ENCODE measurements around the gene GZMM. TPM values are rescaled to one million over a fixed set of nuclear protein-coding genes. Genes with fewer than 3 reads are reported as not detected.

GZMM gene
- total RNA-seq, 4 donors from 2014 or later: 0.50 to 0.58 TPM; not detected in 2

DNA sequence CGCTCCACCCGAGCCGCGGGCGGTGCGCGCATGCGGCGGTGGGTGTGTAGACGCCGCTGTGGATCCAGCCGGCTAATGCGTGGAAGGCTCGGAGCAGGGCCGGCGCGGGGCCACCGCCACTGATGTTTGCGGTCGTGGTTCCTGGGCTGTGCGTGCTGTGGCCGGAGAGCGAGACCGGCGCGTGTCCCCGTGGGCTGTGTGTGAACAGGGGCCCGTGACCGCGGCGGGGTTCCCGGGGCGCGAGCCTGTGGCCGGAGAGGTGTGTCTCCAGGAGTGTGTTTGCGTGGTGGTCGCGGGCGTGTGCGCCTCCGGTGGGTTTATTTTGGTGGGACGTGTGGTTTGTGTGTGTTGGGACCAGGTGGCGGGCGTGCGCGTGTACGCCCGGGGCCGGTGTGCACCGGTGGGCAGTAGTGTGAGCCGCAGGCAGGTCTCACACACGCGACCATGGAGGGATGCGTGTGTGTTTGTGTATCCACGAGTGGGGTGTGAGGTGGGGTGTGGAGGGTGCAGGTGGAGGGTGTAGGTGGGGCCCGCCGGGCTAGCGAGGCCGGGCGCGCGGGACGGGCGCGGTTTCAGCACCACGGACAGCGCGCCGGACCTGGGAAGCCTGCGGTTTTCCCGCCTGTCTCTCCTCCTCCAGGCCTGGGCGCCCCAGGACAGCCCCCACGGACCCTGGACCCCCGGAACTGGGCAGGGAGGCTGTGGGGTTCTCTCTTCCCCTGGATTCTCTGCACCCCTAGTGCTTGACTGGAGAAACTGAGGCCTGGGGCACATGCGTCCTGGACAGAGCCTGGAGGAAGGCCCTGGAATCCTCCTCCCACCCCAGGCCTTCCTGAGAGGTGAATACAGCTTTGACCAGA lies 47.5 kb downstream of the GZMM start:
- H3K27me3 ChIP-seq: peaks cover 12 to 93% (median 35%) of the 10 kb centered on the region in 4 donors
- H3K4me3 ChIP-seq: no peak overlapping the region
- DNase-seq (ENCODE audit: extremely low spot score): no peak
- H3K9me3 ChIP-seq: no peaks in the 10 kb centered on the region
- H3K27ac ChIP-seq (replicated peaks in 1 of 4): no peak overlapping the region
- 30% methylated on average over 47 of the region's 75 CpGs for WGBS
- peaks cover 21 to 36% (median 29%) of the 10 kb centered on the region in 4 donors for H3K4me1 ChIP-seq
- TF ChIP-seq EP300 (IDR thresholded peaks at IDR 0.05) (no peak), POLR2AphosphoS5 (IDR thresholded peaks at IDR 0.05) (no peak), POLR2A (IDR thresholded peaks at IDR 0.05; ENCODE audit: low read depth) (no peak)
- TF ChIP-seq, protein P1, sequence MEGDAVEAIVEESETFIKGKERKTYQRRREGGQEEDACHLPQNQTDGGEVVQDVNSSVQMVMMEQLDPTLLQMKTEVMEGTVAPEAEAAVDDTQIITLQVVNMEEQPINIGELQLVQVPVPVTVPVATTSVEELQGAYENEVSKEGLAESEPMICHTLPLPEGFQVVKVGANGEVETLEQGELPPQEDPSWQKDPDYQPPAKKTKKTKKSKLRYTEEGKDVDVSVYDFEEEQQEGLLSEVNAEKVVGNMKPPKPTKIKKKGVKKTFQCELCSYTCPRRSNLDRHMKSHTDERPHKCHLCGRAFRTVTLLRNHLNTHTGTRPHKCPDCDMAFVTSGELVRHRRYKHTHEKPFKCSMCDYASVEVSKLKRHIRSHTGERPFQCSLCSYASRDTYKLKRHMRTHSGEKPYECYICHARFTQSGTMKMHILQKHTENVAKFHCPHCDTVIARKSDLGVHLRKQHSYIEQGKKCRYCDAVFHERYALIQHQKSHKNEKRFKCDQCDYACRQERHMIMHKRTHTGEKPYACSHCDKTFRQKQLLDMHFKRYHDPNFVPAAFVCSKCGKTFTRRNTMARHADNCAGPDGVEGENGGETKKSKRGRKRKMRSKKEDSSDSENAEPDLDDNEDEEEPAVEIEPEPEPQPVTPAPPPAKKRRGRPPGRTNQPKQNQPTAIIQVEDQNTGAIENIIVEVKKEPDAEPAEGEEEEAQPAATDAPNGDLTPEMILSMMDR (IDR thresholded peaks at IDR 0.05): no peak
- intact Hi-C loops (cut with DNase I): no loop called here
- no peaks in the 10 kb centered on the region for H3K36me3 ChIP-seq

GRCh38 chr19:592101-592500 lies 48.2 kb downstream of the GZMM start:
- Histone ChIP-seq H3K27ac (replicated peaks in 1 of 4) (no peak overlapping the region), H3K27me3 (peaks cover 12 to 93% (median 35%) of the 10 kb centered on the region in 4 donors), H3K4me1 (peaks cover 21 to 36% (median 29%) of the 10 kb centered on the region in 4 donors), H3K9me3 (no peaks in the 10 kb centered on the region), H3K36me3 (no peaks in the 10 kb centered on the region), H3K4me3 (no peak overlapping the region)
- no CpG with 5 or more reads among the region's 19 CpGs for WGBS
- DNase-seq (ENCODE audit: extremely low spot score): no peak
- intact Hi-C loops (cut with DNase I): no loop called here
- TF ChIP-seq EP300 (IDR thresholded peaks at IDR 0.05) (no peak), POLR2AphosphoS5 (IDR thresholded peaks at IDR 0.05) (no peak), POLR2A (IDR thresholded peaks at IDR 0.05; ENCODE audit: low read depth) (no peak)
- TF ChIP-seq, protein P1 (IDR thresholded peaks at IDR 0.05): no peak

DNA sequence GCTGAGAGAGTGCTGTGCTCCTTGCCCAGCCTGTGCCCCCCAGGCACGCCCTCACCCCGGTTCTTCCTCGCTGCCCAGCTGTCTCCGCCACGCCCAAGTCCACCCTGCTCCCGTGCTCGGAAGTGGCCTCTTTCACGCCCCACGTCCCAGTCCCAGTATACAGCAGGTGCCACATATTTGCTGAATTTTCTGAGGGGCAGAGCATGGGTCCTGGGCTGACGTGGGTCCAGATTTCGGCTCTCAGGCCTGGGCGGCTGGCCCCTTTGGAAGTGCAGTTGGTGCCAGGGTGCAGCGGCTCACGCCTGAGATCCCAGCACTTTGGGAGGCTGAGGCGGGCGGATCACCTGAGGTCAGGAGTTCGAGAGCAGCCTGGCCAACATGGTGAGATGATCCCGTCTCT lies 49.2 kb downstream of the GZMM start:
- no peaks in the 10 kb centered on the region for H3K9me3 ChIP-seq
- H3K4me1 ChIP-seq: peaks cover 19 to 33% (median 26%) of the 10 kb centered on the region in 4 donors
- H3K27ac ChIP-seq (replicated peaks in 1 of 4): no peak overlapping the region
- H3K4me3 ChIP-seq: no peak overlapping the region
- peaks cover 12 to 92% (median 33%) of the 10 kb centered on the region in 4 donors for H3K27me3 ChIP-seq
- WGBS: 91% methylated on average over 12 of the region's 18 CpGs
- TF ChIP-seq EP300 (IDR thresholded peaks at IDR 0.05) (no peak), POLR2AphosphoS5 (IDR thresholded peaks at IDR 0.05) (no peak), POLR2A (IDR thresholded peaks at IDR 0.05; ENCODE audit: low read depth) (no peak)
- TF ChIP-seq, protein P1 (IDR thresholded peaks at IDR 0.05): no peak
- intact Hi-C loops (cut with DNase I): no loop called here
- DNase-seq (ENCODE audit: extremely low spot score): no peak
- no peaks in the 10 kb centered on the region for H3K36me3 ChIP-seq

GRCh38 chr19:593505-593904 lies 49.7 kb downstream of the GZMM start:
- H3K4me1 ChIP-seq: peaks cover 14 to 28% (median 21%) of the 10 kb centered on the region in 4 donors
- intact Hi-C loops (cut with DNase I): no loop called here
- TF ChIP-seq POLR2AphosphoS5 (IDR thresholded peaks at IDR 0.05) (no peak), POLR2A (IDR thresholded peaks at IDR 0.05; ENCODE audit: low read depth) (no peak), EP300 (IDR thresholded peaks at IDR 0.05) (no peak)
- TF ChIP-seq, protein P1 (IDR thresholded peaks at IDR 0.05): no peak
- WGBS: 68% methylated on average over 9 of the region's 9 CpGs
- no peak for DNase-seq (ENCODE audit: extremely low spot score)
- H3K9me3 ChIP-seq: no peaks in the 10 kb centered on the region
- H3K36me3 ChIP-seq: no peaks in the 10 kb centered on the region
- H3K27me3 ChIP-seq: peaks cover 12 to 87% (median 28%) of the 10 kb centered on the region in 4 donors
- no peak overlapping the region for H3K27ac ChIP-seq (replicated peaks in 1 of 4)
- no peak overlapping the region for H3K4me3 ChIP-seq
